ENCODE data around the gene OPCML.
A peak's percentile ranks its signal among the peaks of the same experiment; 100 is the strongest.

OPCML gene

GRCh38 chr11:132777067-132777975 is 755.0 kb downstream of the OPCML start:
- no peak for DNase-seq

GRCh38 chr11:132773751-132774150 is 758.5 kb downstream of the OPCML start:
- no peak for DNase-seq

- peak; percentile 47 for DNase-seq
Measured at GRCh38 chr11:132772703-132773545, 759.4 kb downstream of the OPCML start.

GRCh38 chr11:132771746-132772145 is 760.6 kb downstream of the OPCML start:
- DNase-seq: no peak

- DNase-seq: peak; percentile 9
Measured at GRCh38 chr11:132770829-132771530, 761.3 kb downstream of the OPCML start.

- DNase-seq: no peak
Measured at GRCh38 chr11:132763503-132763902, 768.8 kb downstream of the OPCML start.

GRCh38 chr11:132755934-132756333 is 776.4 kb downstream of the OPCML start:
- no peak for DNase-seq

- no peak for DNase-seq
Measured at GRCh38 chr11:132751516-132752250, 780.6 kb downstream of the OPCML start.

GRCh38 chr11:132746305-132746704 is 786.0 kb downstream of the OPCML start:
- no peak for DNase-seq

GRCh38 chr11:132745306-132745705 is 787.0 kb downstream of the OPCML start:
- peak; percentile 17 for DNase-seq

- peak; percentile 95 for DNase-seq
Measured at GRCh38 chr11:132744771-132745170, 787.5 kb downstream of the OPCML start.

GRCh38 chr11:132743601-132744000 is 788.7 kb downstream of the OPCML start:
- DNase-seq: peak; percentile 76

GRCh38 chr11:132742929-132743328 is 789.4 kb downstream of the OPCML start:
- no peak for DNase-seq

- DNase-seq: peak; percentile 98
Measured at GRCh38 chr11:132734217-132734616, 798.1 kb downstream of the OPCML start.

GRCh38 chr11:132728026-132728425 is 804.3 kb downstream of the OPCML start:
- DNase-seq: no peak

GRCh38 chr11:132721526-132721925 is 810.8 kb downstream of the OPCML start:
- no peak for DNase-seq

- DNase-seq: no peak
Measured at GRCh38 chr11:132719684-132720083, 812.6 kb downstream of the OPCML start.

- peak; percentile 41 for DNase-seq
Measured at GRCh38 chr11:132718711-132719671, 813.3 kb downstream of the OPCML start.

GRCh38 chr11:132717824-132718223 is 814.5 kb downstream of the OPCML start:
- no peak for DNase-seq

GRCh38 chr11:132716037-132716436 is 816.3 kb downstream of the OPCML start:
- DNase-seq: no peak

All from fibroblast of skin of back (primary cell).